Progenitor cell of endocrine pancreas (in vitro differentiated cells): ENCODE data around the gene RAB11FIP4. TPM values are rescaled to one million over a fixed set of nuclear protein-coding genes. Genes with fewer than 3 reads are reported as not detected.

Source experiments
- DNase-seq: peaks from one replicate; pipeline ENCODE4 v3.0.0; 2021; ENCODE audit warnings: low spot score; ENCODE audit not compliant: unreplicated experiment
- H3K27ac Mint-ChIP-seq: 2 replicates; pipeline ENCODE4 v1.8.0; 2021; ENCODE audit warnings: mild to moderate bottlenecking, moderate library complexity, mixed read lengths
- H3K27me3 Mint-ChIP-seq: 2 replicates; pipeline ENCODE4 v1.8.0; 2021; ENCODE audit warnings: mixed read lengths
- H3K36me3 Mint-ChIP-seq: 2 replicates; pipeline ENCODE4 v1.8.0; 2022; ENCODE audit warnings: mixed read lengths; ENCODE audit not compliant: insufficient read depth
- H3K4me1 Mint-ChIP-seq: 2 replicates; pipeline ENCODE4 v1.8.0; 2021; ENCODE audit warnings: low read depth, mixed read lengths
- H3K4me3 Mint-ChIP-seq: 2 replicates; pipeline ENCODE4 v1.8.0; 2021; ENCODE audit warnings: low read depth, mild to moderate bottlenecking, moderate library complexity, mixed read lengths
- H3K9me3 Mint-ChIP-seq: 2 replicates; pipeline ENCODE4 v1.8.0; 2021; ENCODE audit warnings: low read depth, mixed read lengths
- total RNA-seq: library from RNA; stranded (reverse); gene quantifications from 2 replicates; pipeline ENCODE4 v1.2.1, GENCODE V29; 2021
- TF ChIP-seq, protein P1 (sequence below): fragments of 200-600 bp; sonication (generic); IDR thresholded peaks from one replicate; pipeline ENCODE4 v1.5.0; 2021; ENCODE audit warnings: antibody characterized with exemption, mild to moderate bottlenecking; ENCODE audit not compliant: unreplicated experiment

The RAB11FIP4 gene
- total RNA-seq, 1 donor from 2014 or later, result 65.5 TPM

DNA sequence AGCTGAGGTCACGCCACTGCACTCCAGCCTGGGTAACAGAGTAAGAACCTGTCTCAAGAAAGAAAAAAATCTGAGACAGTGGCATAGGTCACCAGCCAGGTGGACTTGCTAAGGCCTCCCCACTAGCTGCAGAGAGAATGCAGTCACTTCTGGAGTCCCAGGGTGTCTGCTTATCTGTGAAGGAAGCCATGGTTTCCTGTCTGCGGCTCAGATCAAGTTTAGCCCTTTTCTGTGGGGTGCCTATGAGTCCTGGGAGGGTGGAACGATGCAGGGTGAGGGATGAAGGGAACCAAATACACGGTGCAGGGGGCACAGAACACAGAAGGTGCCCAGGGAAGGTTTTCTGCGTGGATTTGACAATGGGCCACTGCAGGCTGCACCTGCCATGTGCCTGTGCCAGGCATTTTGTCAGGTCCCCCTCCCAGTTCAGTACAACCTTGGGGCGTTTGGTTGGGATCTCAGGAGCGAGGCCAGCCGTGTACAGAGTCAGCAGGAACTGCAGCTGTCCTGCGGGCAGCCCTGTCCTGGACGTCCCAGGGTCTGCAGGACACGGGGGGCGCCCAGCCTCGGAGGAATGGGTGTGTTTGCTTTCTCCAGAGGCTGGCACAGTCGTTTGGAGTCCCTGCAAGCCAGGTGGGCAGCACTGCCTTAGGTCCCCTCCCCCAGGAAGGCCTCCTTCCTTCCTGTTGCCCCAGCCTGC is 41.8 kb downstream of the RAB11FIP4 start:
- Mint-ChIP-seq H3K36me3 (no peaks in the 10 kb centered on the region), H3K9me3 (no peaks in the 10 kb centered on the region), H3K4me3 (no peak overlapping the region), H3K4me1 (peaks cover 6% of the 10 kb centered on the region), H3K27ac (no peak overlapping the region), H3K27me3 (peaks cover 24% of the 10 kb centered on the region)
- TF ChIP-seq, protein P1, sequence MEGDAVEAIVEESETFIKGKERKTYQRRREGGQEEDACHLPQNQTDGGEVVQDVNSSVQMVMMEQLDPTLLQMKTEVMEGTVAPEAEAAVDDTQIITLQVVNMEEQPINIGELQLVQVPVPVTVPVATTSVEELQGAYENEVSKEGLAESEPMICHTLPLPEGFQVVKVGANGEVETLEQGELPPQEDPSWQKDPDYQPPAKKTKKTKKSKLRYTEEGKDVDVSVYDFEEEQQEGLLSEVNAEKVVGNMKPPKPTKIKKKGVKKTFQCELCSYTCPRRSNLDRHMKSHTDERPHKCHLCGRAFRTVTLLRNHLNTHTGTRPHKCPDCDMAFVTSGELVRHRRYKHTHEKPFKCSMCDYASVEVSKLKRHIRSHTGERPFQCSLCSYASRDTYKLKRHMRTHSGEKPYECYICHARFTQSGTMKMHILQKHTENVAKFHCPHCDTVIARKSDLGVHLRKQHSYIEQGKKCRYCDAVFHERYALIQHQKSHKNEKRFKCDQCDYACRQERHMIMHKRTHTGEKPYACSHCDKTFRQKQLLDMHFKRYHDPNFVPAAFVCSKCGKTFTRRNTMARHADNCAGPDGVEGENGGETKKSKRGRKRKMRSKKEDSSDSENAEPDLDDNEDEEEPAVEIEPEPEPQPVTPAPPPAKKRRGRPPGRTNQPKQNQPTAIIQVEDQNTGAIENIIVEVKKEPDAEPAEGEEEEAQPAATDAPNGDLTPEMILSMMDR, result no peak
- DNase-seq, result no peak

DNA sequence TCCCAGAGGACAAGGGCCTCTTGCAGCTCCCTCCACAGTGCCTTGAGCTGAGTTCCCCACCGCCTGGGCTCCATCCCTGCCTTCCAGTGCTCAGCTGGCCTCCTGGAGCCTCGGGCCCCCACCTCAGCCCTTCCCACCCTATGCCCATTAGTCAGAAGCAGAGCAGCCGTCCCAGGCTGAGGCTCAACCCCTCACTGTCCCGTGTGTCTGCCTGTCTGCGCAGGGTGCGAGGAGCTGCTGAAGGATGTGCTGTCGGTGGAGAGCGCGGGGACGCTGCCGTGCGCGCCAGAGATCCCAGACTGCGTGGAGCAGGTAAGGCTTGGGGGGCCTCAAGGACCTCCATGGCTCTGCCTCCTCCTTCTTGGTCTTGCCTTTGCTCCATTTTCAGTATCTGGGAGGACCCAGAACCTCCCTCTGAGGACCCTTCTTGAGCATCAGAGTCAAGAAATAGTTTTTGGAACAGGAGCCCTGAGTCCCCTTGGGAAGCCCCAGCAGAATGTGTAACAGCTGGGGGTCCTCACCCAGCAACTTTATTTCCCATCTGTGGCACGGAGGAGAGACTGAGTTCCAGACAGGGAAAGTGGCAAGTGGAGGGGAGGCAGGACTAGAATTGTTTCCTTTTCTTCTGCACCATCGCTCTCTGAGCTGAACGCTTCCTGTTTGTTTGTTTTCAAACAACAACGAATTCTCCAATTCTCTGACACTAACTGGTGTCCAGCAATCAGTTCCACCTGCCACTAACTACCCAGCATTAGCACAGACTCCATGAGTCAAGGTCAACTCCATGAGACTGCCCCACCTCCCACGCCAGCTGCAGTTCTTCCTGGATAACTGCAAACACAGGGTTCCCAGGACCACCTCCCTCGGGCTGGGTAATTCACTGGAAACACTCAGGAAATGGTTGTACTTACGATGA is 42.6 kb downstream of the RAB11FIP4 start:
- H3K4me1 Mint-ChIP-seq, result peaks cover 6% of the 10 kb centered on the region
- no peaks in the 10 kb centered on the region for H3K36me3 Mint-ChIP-seq
- TF ChIP-seq, protein P1, result no peak
- no peak overlapping the region for H3K4me3 Mint-ChIP-seq
- no peak for DNase-seq
- no peaks in the 10 kb centered on the region for H3K9me3 Mint-ChIP-seq
- H3K27ac Mint-ChIP-seq, result no peak overlapping the region
- peaks cover 26% of the 10 kb centered on the region for H3K27me3 Mint-ChIP-seq

DNA sequence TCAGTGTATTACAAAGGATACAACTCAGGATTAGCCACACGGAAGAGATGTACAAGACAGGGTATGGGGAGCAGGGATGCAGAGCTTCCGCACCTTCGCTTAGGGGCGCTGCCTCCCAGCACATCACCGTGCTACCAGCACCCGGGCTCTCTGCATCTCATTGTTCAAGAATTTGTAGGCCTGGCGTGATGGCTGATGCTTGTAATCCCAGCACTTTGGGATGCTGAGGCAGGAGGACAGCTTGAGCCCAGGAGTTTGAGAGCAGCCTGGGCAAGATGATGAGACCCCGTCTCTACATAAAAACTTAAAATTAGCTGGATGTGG is 43.2 kb downstream of the RAB11FIP4 start:
- Mint-ChIP-seq H3K27ac (no peak overlapping the region), H3K27me3 (peaks cover 29% of the 10 kb centered on the region), H3K9me3 (no peaks in the 10 kb centered on the region), H3K36me3 (no peaks in the 10 kb centered on the region), H3K4me1 (peaks cover 6% of the 10 kb centered on the region), H3K4me3 (no peak overlapping the region)
- TF ChIP-seq, protein P1, result no peak
- no peak for DNase-seq

DNA sequence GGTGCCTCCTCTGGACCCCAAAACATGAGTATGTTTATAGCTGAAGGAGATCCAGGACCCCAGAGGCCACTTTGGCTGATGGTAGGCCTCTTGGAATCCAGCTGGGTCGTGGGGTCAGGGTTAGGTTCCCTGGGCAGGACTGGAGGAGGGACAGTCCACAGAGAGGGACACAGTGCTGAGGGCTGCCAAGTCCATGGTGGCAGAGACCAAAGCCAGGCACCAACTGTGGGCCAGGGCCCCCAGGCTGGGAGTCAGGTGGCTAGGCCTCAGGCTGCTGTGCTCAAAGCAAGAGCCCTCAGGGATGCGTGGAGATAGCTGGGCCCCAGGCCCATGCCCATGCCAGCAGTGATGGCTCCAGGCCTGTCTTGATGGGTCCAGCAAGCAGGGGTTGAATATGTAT is 44.1 kb downstream of the RAB11FIP4 start:
- no peak overlapping the region for H3K4me3 Mint-ChIP-seq
- peaks cover 24% of the 10 kb centered on the region for H3K27me3 Mint-ChIP-seq
- no peak overlapping the region for H3K27ac Mint-ChIP-seq
- H3K9me3 Mint-ChIP-seq, result no peaks in the 10 kb centered on the region
- H3K4me1 Mint-ChIP-seq, result peaks cover 12% of the 10 kb centered on the region
- no peaks in the 10 kb centered on the region for H3K36me3 Mint-ChIP-seq
- TF ChIP-seq, protein P1, result no peak
- no peak for DNase-seq

DNA sequence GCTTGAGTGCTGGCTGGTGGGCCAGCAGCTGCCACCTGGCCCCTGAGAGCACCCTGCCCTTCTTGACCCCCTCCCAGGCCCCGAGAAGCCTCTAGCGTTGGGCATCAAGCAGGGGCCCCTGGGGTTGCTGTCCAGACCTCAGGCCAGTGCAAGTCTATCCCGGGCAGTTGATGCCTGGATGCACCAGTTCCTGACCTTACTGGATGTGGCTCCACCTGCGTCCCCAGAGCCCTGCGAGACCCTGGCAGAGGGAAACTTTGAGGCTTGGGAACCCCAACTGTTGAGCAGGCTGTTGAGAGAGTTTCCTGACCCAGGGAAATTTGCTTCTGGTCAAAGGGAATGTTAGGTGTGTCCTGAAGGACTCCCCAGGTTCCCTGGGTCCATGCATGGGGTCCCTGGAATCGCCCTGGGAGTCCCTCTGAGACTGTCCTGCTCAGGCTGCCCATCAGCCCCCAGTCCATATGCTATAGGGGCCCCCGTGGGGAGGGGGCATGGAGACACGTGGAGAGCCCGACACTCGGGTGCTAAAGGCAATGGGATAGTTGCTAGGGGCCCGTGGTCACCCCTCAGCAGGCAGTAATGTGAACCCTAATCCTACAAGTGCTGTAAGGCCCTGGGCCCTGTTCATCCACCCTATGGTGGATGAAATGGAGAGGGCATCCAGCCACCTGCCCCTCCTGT is 46.4 kb downstream of the RAB11FIP4 start:
- no peak for DNase-seq
- H3K27ac Mint-ChIP-seq, result no peak overlapping the region
- H3K4me3 Mint-ChIP-seq, result no peak overlapping the region
- H3K4me1 Mint-ChIP-seq, result peaks cover 10% of the 10 kb centered on the region
- TF ChIP-seq, protein P1, result no peak
- H3K27me3 Mint-ChIP-seq, result peaks cover 13% of the 10 kb centered on the region
- no peaks in the 10 kb centered on the region for H3K36me3 Mint-ChIP-seq
- H3K9me3 Mint-ChIP-seq, result no peaks in the 10 kb centered on the region
